ENCODE measurements around the gene PPP1R14B. TPM values are rescaled to one million over a fixed set of nuclear protein-coding genes. Genes with fewer than 3 reads are reported as not detected.

The PPP1R14B gene
- total and polyA plus RNA-seq, 2 of the 13 experiments (the other 11 are each of a cell fraction or from before 2014, with no cell fraction given), result 110 to 148 TPM

DNA sequence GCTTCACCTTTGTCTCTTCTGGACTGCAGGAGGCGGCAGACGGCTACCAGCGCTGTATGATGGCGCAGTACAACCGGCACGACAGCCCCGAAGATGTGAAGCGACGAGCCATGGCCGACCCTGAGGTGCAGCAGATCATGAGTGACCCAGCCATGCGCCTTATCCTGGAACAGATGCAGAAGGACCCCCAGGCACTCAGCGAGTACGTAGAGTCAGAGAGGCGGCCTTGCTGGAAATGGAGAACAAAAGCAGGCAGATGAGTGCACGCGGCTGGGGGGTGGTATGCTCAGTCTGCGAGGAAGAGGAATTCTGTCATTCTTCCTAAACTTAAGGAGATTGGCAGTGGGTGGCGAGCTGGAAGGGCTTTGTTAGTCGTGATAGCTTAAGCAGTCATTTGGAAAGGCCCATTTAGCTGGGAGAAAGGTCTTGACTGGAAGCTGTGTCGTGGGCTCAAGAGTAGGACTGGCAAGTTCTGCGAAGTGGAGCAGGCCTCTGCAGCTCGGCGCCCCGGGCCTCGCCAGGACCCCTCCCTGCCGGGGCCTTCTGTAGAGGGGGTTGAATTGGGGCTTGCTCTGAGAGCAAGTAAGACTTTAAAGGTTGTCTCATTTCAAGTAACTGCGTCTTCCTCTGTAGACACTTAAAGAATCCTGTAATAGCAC lies 43.2 kb downstream of the PPP1R14B start:
- Histone ChIP-seq H3K4me2 (ENCODE audit: low read depth, low read length) (no peak overlapping the region), H3K9me3 (ENCODE audit: low read length) (no peaks in the 10 kb centered on the region), H3K27ac (ENCODE audit: extremely low read length, insufficient read depth, low read length) (no peak overlapping the region), H3K4me3 (replicated peaks in 1 of 3; ENCODE audit: insufficient read depth in 1 of 3, low read depth in 2 of 3, low read length in 3 of 3) (no peak overlapping the region), H2AFZ (ENCODE audit: low read length) (no peak overlapping the region), H3K27me3 (ENCODE audit: control insufficient read depth in 1 of 2, insufficient read depth in 2 of 2, low read length in 2 of 2) (no peaks in the 10 kb centered on the region), H4K20me1 (ENCODE audit: insufficient read depth, low read length) (0 out of 2 replicates have a peak, but pooled peaks cover 2% of the 10 kb centered on the region), H3K4me1 (ENCODE audit: insufficient read depth, low read length) (peaks cover 17% of the 10 kb centered on the region), H3K36me3 (replicated peaks in 1 of 2; ENCODE audit: control insufficient read depth in 1 of 2, insufficient read depth in 2 of 2, low read length in 2 of 2) (peaks cover 36 to 47% of the 10 kb centered on the region in 2 experiments), H3K79me2 (ENCODE audit: insufficient read depth, low read length) (no peaks in the 10 kb centered on the region), H3K9ac (ENCODE audit: insufficient read depth, low read depth, low read length) (no peak overlapping the region)
- FAIRE-seq (no peak), ATAC-seq (no peak), DNase-seq (ENCODE audit: low spot score) (no peak)
- in situ Hi-C loops (cut with HindIII; ENCODE audit: extremely low pct_ligation_motif_present, low pct_unique_long_range_greater_than_20kb), result no loop called here
- ChIA-PET CTCF (ENCODE audit: low intra/inter-chr PET ratio, low total read pairs) (interaction anchor here (1.7 kb wide), 1 partner anchor 101 kb away, joined by 7 read pairs; no protein-coding TSS in a partner anchor), POLR2A (interaction anchor here (1.6 to 3.8 kb wide), 3 partner anchors 18 to 38 kb away, joined by 5 to 18 read pairs (median 6); partner anchors contain the start of genes FKBP2, NUDT22, STIP1 and TRPT1)
- TF ChIP-seq, protein P1, sequence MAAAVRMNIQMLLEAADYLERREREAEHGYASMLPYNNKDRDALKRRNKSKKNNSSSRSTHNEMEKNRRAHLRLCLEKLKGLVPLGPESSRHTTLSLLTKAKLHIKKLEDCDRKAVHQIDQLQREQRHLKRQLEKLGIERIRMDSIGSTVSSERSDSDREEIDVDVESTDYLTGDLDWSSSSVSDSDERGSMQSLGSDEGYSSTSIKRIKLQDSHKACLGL (CRISPR knock-in tag; IDR thresholded peaks at IDR 0.05), result no peak
- TF ChIP-seq FOSL1 (CRISPR knock-in tag; IDR thresholded peaks at IDR 0.05; ENCODE audit: borderline replicate concordance) (no peak), MBD4 (IDR thresholded peaks at IDR 0.05; ENCODE audit: borderline replicate concordance, low read length) (no peak), POLR2A (IDR thresholded peaks at IDR 0.05; ENCODE audit: insufficient read depth in 1 of 2, low read depth in 2 of 2, low read length in 2 of 2) (0 out of 4 replicates have a peak, but pooled peaks of 1 of the 2 experiments have one; percentile 8), ZNF547 (CRISPR knock-in tag; IDR thresholded peaks at IDR 0.05) (no peak)
- TF ChIP-seq, protein P2, sequence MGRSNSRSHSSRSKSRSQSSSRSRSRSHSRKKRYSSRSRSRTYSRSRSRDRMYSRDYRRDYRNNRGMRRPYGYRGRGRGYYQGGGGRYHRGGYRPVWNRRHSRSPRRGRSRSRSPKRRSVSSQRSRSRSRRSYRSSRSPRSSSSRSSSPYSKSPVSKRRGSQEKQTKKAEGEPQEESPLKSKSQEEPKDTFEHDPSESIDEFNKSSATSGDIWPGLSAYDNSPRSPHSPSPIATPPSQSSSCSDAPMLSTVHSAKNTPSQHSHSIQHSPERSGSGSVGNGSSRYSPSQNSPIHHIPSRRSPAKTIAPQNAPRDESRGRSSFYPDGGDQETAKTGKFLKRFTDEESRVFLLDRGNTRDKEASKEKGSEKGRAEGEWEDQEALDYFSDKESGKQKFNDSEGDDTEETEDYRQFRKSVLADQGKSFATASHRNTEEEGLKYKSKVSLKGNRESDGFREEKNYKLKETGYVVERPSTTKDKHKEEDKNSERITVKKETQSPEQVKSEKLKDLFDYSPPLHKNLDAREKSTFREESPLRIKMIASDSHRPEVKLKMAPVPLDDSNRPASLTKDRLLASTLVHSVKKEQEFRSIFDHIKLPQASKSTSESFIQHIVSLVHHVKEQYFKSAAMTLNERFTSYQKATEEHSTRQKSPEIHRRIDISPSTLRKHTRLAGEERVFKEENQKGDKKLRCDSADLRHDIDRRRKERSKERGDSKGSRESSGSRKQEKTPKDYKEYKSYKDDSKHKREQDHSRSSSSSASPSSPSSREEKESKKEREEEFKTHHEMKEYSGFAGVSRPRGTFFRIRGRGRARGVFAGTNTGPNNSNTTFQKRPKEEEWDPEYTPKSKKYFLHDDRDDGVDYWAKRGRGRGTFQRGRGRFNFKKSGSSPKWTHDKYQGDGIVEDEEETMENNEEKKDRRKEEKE (IDR thresholded peaks at IDR 0.05), result no peak
- BruUV-seq (replicated peaks), result no TSS peak
- intact Hi-C loops (cut with micrococcal nuclease; ENCODE audit: unreplicated experiment), result no loop called here
- 98% methylated on average over 27 of the region's 27 CpGs for WGBS (ENCODE audit: low lambda C conversion rate)

All from HepG2 (cell line).